GM18507 (cell line): Measurements from ENCODE around the gene ATG14.
"Not testable (repeated sequence)": the region's sequence is repeated elsewhere in the genome, so short reads cannot be mapped to it uniquely, and the experiment has no call there.

Experiments used
- DNase-seq: peaks from one replicate; pipeline ENCODE4 v3.0.0; 2011; ENCODE audit warnings: low read depth; ENCODE audit not compliant: insufficient read length; ENCODE audit errors: extremely low spot score
- FAIRE-seq: peaks from 2 replicates; lab custom pipeline; 2011; peaks lifted over from hg19 to GRCh38; lab: Jason Lieb, UNC

Gene ATG14

GRCh38 chr14:55411426-55412389, at the start of gene ATG14:
TSS of gene ATG14 (minus strand) at chr14:55411830. CDS start at chr14:55411822, 8 bp downstream.
- FAIRE-seq = peak; percentile 84
- peak; percentile 87 for DNase-seq

GRCh38 chr14:55458800-55459515, 47.3 kb upstream of the ATG14 start:
- DNase-seq = peak; percentile 36
- FAIRE-seq = peak; percentile 56

GRCh38 chr14:55457496-55457895, 45.9 kb upstream of the ATG14 start:
- FAIRE-seq = no peak

GRCh38 chr14:55456411-55456810, 44.8 kb upstream of the ATG14 start:
- DNase-seq, FAIRE-seq: not testable (repeated sequence)

More at GRCh38 chr14:55457496-55457895, 45.9 kb upstream of the ATG14 start:
- no peak for DNase-seq

GRCh38 chr14:55454264-55455002, 42.8 kb upstream of the ATG14 start:
- no peak for FAIRE-seq
- DNase-seq = no peak

- no peak for FAIRE-seq
Measured at GRCh38 chr14:55451950-55452349, 40.3 kb upstream of the ATG14 start.

GRCh38 chr14:55451398-55451797, 39.8 kb upstream of the ATG14 start:
- DNase-seq (no peak), FAIRE-seq (no peak)

More at GRCh38 chr14:55451950-55452349, 40.3 kb upstream of the ATG14 start:
- DNase-seq = no peak

GRCh38 chr14:55450987-55451386, 39.4 kb upstream of the ATG14 start:
- DNase-seq (no peak), FAIRE-seq (no peak)

GRCh38 chr14:55450539-55450938, 38.9 kb upstream of the ATG14 start:
- FAIRE-seq (no peak), DNase-seq (no peak)

- DNase-seq = no peak
- FAIRE-seq = no peak
Measured at GRCh38 chr14:55450124-55450523, 38.5 kb upstream of the ATG14 start.

GRCh38 chr14:55449116-55449515, 37.5 kb upstream of the ATG14 start:
- DNase-seq (no peak), FAIRE-seq (no peak)

GRCh38 chr14:55448141-55448614, 36.5 kb upstream of the ATG14 start:
- DNase-seq = no peak
- FAIRE-seq = no peak

- DNase-seq (no peak), FAIRE-seq (no peak)
Measured at GRCh38 chr14:55446833-55447232, 35.2 kb upstream of the ATG14 start.

- DNase-seq (no peak), FAIRE-seq (peak; percentile 55)
Measured at GRCh38 chr14:55446127-55446736, 34.6 kb upstream of the ATG14 start.

- no peak for FAIRE-seq
- DNase-seq = no peak
Measured at GRCh38 chr14:55441286-55441685, 29.7 kb upstream of the ATG14 start.

- FAIRE-seq = no peak
- DNase-seq = no peak
Measured at GRCh38 chr14:55440385-55440784, 28.8 kb upstream of the ATG14 start, which contains the start of gene TBPL2. TSS of gene TBPL2 (minus strand) at chr14:55440616. CDS start at chr14:55440449, 167 bp downstream.

GRCh38 chr14:55438066-55438683, 26.5 kb upstream of the ATG14 start:
- DNase-seq (no peak), FAIRE-seq (peak; percentile 80)

- no peak for FAIRE-seq
Measured at GRCh38 chr14:55436931-55437330, 25.3 kb upstream of the ATG14 start.

GRCh38 chr14:55436519-55436918, 24.9 kb upstream of the ATG14 start:
- FAIRE-seq (no peak), DNase-seq (no peak)

More at GRCh38 chr14:55436931-55437330, 25.3 kb upstream of the ATG14 start:
- no peak for DNase-seq
